Nucleus accumbens (tissue), 56 donors: ENCODE data around the gene DFFA.
"Not testable (repeated sequence)": the region's sequence is repeated elsewhere in the genome, so short reads cannot be mapped to it uniquely, and the experiment has no call there.

ENCODE experiments used
- DNase-seq, 56 donors: peaks; one replicate each; lab custom pipeline; 2025; lab: John Stamatoyannopoulos, UW

The DFFA gene

GRCh38 chr1:10471411-10472219, 714 bp downstream of the DFFA start:
- peak in 2 of 56 donors; percentile 15 to 49 for DNase-seq

GRCh38 chr1:10470043-10470442, 2.3 kb downstream of the DFFA start:
- DNase-seq: no peak

GRCh38 chr1:10467078-10467477, 5.3 kb downstream of the DFFA start:
- DNase-seq: no peak

GRCh38 chr1:10459184-10459583, 13.1 kb downstream of the DFFA start:
- DNase-seq: no peak

- no peak for DNase-seq
Observed at GRCh38 chr1:10457875-10458274, 14.5 kb downstream of the DFFA start.

- DNase-seq: not testable (repeated sequence)
Observed at GRCh38 chr1:10457462-10457861, 14.9 kb downstream of the DFFA start.

- no peak for DNase-seq
Observed at GRCh38 chr1:10456661-10457060, 15.7 kb downstream of the DFFA start.

- no peak for DNase-seq
Observed at GRCh38 chr1:10456048-10456447, 16.3 kb downstream of the DFFA start.

GRCh38 chr1:10451287-10451686, 21.0 kb downstream of the DFFA start:
- no peak for DNase-seq

- DNase-seq: no peak
Observed at GRCh38 chr1:10450836-10451235, 21.5 kb downstream of the DFFA start.

GRCh38 chr1:10450156-10450814, 22.0 kb downstream of the DFFA start:
- DNase-seq: no peak

- DNase-seq: no peak
Observed at GRCh38 chr1:10449751-10450150, 22.6 kb downstream of the DFFA start, which contains the start of gene CORT. TSS of gene CORT (plus strand) at chr1:10450031. CDS start at chr1:10450224, 193 bp downstream.

- DNase-seq: no peak
Observed at GRCh38 chr1:10446790-10447422, 25.4 kb downstream of the DFFA start.

GRCh38 chr1:10444795-10445397, 27.4 kb downstream of the DFFA start:
- DNase-seq: no peak

- no peak for DNase-seq
Observed at GRCh38 chr1:10444248-10444647, 28.1 kb downstream of the DFFA start.

- no peak for DNase-seq
Observed at GRCh38 chr1:10440794-10441193, 31.5 kb downstream of the DFFA start.

GRCh38 chr1:10440305-10440704, 32.0 kb downstream of the DFFA start:
- no peak for DNase-seq

GRCh38 chr1:10438677-10439163, 33.6 kb downstream of the DFFA start:
- no peak for DNase-seq

GRCh38 chr1:10437052-10437451, 35.3 kb downstream of the DFFA start:
- no peak for DNase-seq

- DNase-seq: peak in 1 of 56 donors; percentile 19
Observed at GRCh38 chr1:10434590-10434989, 37.7 kb downstream of the DFFA start.

GRCh38 chr1:10433790-10434189, 38.5 kb downstream of the DFFA start:
- DNase-seq: no peak
